BJ (cell line): ENCODE data around the gene MRM2. TPM values are rescaled to one million over a fixed set of nuclear protein-coding genes. Genes with fewer than 3 reads are reported as not detected.

Experiments used
- CTCF ChIA-PET: fragments of 350-600 bp; formaldehyde crosslinking; extraction: SDS; loops from one replicate; lab custom pipeline; 2021; ENCODE audit warnings: antibody characterized with exemption, inconsistent platforms; lab: Yijun Ruan, JAX
- POLR2A ChIA-PET: fragments of 300-600 bp; sonication (Branson Sonifier 250); formaldehyde crosslinking; extraction: SDS; loops from one replicate; lab custom pipeline; 2021; ENCODE audit warnings: antibody characterized with exemption; lab: Charles Lee
- DNase-seq: peaks from one replicate; pipeline ENCODE4 v3.0.0-alpha.2; 2011; ENCODE audit warnings: low read depth
- H3K27me3 ChIP-seq: 2 replicates; pipeline ENCODE4 v1.6.0; 2011; ENCODE audit warnings: low read length; ENCODE audit not compliant: control insufficient read depth, insufficient read depth
- H3K36me3 ChIP-seq: 2 replicates; pipeline ENCODE4 v1.5.1; 2011; ENCODE audit warnings: low read length; ENCODE audit not compliant: control insufficient read depth, insufficient read depth
- H3K4me3 ChIP-seq: 2 replicates; pipeline ENCODE4 v1.5.1; 2011; ENCODE audit warnings: low read depth, mild to moderate bottlenecking, control low read depth, low read length
- polyA plus RNA-seq: library from polyadenylated mRNA; depleted of rRNA; stranded (reverse); fragments of >200 nt; gene quantifications from 2 replicates; pipeline ENCODE4 v1.2.3, GENCODE V29; 2011
- TF ChIP-seq, protein P1 (sequence below): IDR thresholded peaks from 2 replicates; pipeline ENCODE4 v1.5.1; 2011; ENCODE audit warnings: low read depth, mild to moderate bottlenecking, control low read depth, inconsistent platforms, low read length, moderate library complexity; ENCODE audit not compliant: insufficient read depth

Gene MRM2
- polyA plus RNA-seq, 1 experiment, result 27.3 TPM

- TF ChIP-seq, protein P1, sequence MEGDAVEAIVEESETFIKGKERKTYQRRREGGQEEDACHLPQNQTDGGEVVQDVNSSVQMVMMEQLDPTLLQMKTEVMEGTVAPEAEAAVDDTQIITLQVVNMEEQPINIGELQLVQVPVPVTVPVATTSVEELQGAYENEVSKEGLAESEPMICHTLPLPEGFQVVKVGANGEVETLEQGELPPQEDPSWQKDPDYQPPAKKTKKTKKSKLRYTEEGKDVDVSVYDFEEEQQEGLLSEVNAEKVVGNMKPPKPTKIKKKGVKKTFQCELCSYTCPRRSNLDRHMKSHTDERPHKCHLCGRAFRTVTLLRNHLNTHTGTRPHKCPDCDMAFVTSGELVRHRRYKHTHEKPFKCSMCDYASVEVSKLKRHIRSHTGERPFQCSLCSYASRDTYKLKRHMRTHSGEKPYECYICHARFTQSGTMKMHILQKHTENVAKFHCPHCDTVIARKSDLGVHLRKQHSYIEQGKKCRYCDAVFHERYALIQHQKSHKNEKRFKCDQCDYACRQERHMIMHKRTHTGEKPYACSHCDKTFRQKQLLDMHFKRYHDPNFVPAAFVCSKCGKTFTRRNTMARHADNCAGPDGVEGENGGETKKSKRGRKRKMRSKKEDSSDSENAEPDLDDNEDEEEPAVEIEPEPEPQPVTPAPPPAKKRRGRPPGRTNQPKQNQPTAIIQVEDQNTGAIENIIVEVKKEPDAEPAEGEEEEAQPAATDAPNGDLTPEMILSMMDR, result peak; percentile 93
- H3K4me3 ChIP-seq, result no peak overlapping the region
- CTCF ChIA-PET, result interaction anchor here (0.7 to 2.5 kb wide), 32 partner anchors 14 to 674 kb away, joined by 3 to 15 read pairs (median 4); no protein-coding TSS in a partner anchor
- peaks cover 14% of the 10 kb centered on the region for H3K36me3 ChIP-seq
- POLR2A ChIA-PET, result interaction anchor here (0.5 kb wide), 1 partner anchor 545 kb away, joined by 9 read pairs; no protein-coding TSS in a partner anchor
- no peaks in the 10 kb centered on the region for H3K27me3 ChIP-seq
- no peak for DNase-seq
Measured at GRCh38 chr7:2209146-2209960, 32.7 kb downstream of the MRM2 start.

DNA sequence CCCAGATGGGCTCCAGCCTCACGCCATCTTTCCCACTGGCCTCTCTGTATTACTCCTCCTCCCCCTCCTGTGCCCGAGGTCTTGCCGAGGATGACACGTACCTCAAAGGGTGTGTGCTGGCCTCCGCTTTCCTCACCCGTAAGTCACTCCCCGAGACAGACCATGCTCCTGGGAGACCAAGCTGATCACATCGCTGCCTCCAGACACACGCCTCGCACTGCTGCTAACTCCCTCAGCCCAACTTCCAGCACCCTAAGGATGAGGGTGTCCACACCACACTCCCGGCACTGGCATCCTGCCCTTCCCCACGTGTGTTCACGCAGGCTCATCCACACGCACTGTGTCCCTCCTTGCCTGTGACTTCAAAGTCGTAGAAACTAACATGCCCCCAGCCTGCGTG lies 33.3 kb downstream of the MRM2 start:
- ChIA-PET POLR2A (no interaction called here), CTCF (interaction anchor here (0.8 to 2.0 kb wide), 15 partner anchors 14 to 605 kb away, joined by 3 to 11 read pairs (median 4); no protein-coding TSS in a partner anchor)
- Histone ChIP-seq H3K36me3 (peaks cover 11% of the 10 kb centered on the region), H3K4me3 (no peak overlapping the region), H3K27me3 (no peaks in the 10 kb centered on the region)
- no peak for DNase-seq
- TF ChIP-seq, protein P1, result no peak

GRCh38 chr7:2205036-2205780 lies 36.8 kb downstream of the MRM2 start:
- Histone ChIP-seq H3K4me3 (no peak overlapping the region), H3K36me3 (peaks cover 6% of the 10 kb centered on the region), H3K27me3 (no peaks in the 10 kb centered on the region)
- POLR2A ChIA-PET, result no interaction called here
- TF ChIP-seq, protein P1, result no peak
- no peak for DNase-seq
- CTCF ChIA-PET, result interaction anchor here (0.6 kb wide), 1 partner anchor 626 kb away, joined by 3 read pairs; no protein-coding TSS in a partner anchor

GRCh38 chr7:2204446-2204845 lies 37.6 kb downstream of the MRM2 start:
- POLR2A ChIA-PET, result no interaction called here
- TF ChIP-seq, protein P1, result no peak
- no peak for DNase-seq
- CTCF ChIA-PET, result interaction anchor here (0.6 to 2.2 kb wide), 4 partner anchors 8 to 625 kb away, joined by 3 to 6 read pairs (median 3); no protein-coding TSS in a partner anchor
- no peak overlapping the region for H3K4me3 ChIP-seq
- H3K27me3 ChIP-seq, result no peaks in the 10 kb centered on the region
- peaks cover 6% of the 10 kb centered on the region for H3K36me3 ChIP-seq
